ENCODE data around the gene PDRG1. TPM values are rescaled to one million over a fixed set of nuclear protein-coding genes. Genes with fewer than 3 reads are reported as not detected.

The PDRG1 gene
- 5.9 TPM for total RNA-seq
- long read RNA-seq, transcript PDRG1-201 (5 exons, 1,998 nt), result major isoform, 35 of 37 reads
- long read RNA-seq, partial matches to known transcripts, result 0 of 37 reads
- long read RNA-seq, other reads (novel, unspliced or antisense), result 2 of 37 reads

DNA sequence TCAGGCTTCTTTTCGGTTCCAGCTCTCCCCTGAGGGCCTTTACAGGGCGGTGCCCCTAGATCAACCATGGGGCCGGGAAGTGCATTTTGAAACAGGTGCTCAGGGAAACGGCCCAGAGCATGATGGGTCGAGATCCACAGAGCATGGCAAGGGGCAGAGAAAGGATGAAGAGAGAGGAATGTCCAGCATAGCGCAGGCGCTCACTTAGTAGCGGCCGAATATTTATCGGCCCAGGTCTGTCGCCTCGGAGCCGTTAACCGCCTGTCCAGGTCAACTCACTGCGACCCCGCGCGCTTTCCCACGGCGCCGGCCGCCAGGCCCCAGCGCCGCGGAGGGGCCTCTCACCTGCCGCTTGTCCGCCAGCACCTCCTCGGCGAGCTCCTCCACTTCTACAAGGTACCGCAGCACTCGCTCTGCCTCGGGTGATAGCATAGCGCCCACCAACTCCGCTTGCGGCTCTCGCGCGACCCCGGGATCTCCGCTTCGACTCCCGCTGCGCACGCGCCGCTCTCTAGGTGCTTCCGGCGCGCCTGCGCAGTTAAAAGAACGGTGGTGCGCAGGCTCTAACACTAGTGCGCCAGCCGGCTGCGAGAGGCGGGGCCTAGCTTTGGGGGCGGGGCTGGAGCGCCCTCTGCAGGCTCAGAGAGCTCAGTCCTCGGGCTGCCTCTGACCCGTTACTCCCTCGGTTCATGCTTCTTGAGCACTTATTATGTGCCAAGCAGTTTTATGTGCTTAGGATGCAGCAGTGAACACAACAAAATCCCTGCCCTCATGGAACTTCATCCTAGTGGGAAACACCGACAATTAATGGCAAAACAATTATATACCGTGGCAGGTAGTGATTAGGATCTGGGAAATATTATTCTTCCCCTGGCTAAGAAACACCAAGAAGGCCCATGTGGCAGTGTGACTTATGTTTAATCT lies at the start of gene PDRG1:
Gene PDRG1 (minus strand): TSS at position 517 of the 924 bp plus-strand sequence. CDS start 85 bp downstream, at position 432.
- peak; percentile 98 for DNase-seq (ENCODE audit: low spot score)

DNA sequence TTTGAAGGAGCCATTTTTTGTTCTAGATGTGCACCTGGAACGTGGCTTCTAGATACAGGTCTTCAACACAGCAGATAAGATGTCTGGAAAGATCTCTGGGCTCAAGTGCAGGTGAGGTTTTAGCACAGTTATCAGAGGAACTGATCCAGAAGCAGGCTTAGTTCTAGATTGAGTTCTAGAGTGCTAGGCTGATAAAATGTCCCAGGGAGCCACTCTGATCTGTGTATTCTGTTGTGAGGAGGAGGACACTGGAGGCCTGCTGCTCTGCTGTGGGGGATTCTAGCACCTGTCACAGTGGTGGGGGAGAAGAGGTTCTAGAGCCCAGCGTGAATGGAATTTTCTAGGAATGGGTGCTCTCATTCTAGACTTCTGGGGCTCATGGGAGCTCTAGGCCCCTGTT lies 46.4 kb upstream of the PDRG1 start:
- DNase-seq (ENCODE audit: low spot score), result no peak

DNA sequence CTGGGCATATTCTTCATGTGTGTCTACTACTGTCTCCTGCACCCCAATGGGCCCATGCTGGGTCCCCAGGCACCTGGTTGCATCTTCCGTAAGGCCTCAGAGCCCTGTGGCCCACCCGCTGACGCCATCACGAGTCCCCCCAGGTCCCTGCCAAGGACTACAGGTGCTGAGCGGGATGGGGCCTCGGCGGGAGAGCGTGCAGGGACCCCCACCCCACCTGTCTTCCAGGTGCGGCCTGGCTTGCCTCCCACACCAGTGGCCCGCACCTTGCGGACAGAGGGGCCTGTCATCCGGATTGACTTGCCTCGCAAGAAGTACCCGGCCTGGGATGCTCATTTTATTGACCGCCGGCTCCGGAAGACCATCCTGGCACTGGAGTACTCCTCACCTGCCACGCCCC lies 45.1 kb upstream of the PDRG1 start:
- no peak for DNase-seq (ENCODE audit: low spot score)

DNA sequence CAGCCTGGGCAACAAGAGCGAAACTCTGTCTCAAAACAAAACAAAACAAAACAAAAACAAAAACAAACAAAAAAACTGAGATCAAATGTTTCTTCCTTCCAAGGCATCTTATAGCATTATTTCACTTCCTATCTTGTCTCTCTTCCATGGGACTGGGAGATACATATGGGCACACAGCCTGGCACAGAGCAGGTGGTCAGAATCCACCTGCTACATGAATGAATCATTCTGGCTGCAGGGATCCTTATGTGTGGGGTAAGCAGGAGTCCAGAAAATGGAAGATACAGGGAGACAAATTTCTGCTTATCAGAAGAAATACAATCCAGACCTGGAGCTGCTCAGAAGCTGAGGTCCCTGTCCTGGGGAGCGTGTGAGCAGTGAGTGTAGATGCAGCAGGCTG lies 40.2 kb upstream of the PDRG1 start:
- no peak for DNase-seq (ENCODE audit: low spot score)

DNA sequence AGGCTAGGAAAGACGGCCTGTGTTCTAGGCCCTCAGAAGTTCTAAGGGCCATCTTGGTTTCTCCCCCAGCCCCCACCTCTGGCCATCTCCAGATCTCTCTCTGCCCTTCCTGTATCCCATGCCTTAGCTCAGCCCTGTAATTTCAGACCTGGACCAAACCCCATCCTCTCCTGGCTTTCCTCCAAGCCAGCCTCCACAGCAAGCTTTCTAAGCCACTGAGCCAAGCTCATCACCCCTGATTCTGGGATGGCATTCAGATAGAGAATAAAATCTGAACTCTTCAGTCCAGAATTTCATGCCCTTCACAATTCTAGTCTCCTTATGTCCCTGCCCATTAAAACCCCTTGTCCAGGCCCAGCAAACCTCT lies 39.5 kb upstream of the PDRG1 start:
- no peak for DNase-seq (ENCODE audit: low spot score)

DNA sequence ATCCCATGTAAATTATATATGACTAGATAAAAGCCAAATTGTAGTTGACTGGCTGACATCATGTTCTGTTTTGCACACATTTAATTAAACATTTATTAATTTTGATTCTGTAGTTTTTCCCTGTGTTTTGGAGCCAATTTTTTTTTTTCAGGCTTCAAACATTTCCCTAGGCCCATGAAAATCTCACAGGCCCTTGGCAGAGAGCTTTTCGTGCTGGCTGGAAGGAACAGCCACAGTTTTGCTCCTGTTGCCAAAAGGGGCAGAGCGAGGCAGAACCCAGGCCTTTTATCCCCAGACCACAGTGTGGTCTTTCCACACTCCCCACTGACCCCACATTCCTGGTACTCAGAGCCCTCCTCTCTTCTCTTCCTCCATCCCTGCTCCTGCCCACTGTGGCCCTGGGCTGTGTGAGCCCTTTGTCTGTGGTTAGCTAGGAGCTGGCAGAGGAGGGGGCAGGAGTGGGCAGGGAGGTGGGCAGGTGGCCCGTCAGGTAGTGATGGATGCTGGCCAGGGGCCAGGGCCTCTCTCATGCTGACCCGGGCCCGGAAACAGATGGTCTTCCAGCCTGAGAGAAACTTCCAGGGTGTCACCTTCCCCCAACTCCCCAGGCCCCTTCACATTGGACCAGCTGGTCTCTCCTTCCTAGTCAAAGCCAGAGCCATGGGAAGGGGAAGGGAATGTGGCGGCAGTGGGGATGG lies 38.9 kb upstream of the PDRG1 start:
- DNase-seq (ENCODE audit: low spot score), result no peak

DNA sequence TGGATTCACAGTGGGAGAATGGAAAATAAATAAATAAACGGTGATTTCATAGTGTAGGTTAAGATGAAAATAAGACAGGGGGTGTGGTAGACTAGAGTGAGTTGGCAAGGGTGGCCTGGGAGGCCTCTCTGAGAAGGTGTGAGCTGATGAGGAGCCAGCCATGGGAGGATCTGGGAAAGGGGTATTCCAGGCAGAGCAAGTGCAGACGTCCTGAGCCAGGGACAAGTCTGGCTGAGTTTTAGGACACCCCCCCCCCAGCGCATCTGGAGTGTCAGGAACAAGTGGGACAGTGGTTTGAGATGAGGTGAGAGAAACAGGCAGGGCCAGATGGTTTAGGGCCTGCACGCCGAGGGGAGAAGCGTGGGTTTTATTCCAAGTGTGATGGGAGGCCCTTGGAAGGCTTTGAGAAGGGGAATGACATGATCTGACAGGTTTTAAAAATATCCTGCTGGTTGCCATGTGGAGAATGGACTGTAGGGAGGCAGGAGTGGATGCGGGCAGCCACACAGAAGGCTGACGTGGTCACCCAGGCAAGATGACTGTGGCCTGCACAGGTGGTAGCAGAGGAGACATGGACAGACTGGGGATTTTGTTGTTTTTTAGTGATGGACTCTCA lies 37.3 kb upstream of the PDRG1 start:
- no peak for DNase-seq (ENCODE audit: low spot score)

DNA sequence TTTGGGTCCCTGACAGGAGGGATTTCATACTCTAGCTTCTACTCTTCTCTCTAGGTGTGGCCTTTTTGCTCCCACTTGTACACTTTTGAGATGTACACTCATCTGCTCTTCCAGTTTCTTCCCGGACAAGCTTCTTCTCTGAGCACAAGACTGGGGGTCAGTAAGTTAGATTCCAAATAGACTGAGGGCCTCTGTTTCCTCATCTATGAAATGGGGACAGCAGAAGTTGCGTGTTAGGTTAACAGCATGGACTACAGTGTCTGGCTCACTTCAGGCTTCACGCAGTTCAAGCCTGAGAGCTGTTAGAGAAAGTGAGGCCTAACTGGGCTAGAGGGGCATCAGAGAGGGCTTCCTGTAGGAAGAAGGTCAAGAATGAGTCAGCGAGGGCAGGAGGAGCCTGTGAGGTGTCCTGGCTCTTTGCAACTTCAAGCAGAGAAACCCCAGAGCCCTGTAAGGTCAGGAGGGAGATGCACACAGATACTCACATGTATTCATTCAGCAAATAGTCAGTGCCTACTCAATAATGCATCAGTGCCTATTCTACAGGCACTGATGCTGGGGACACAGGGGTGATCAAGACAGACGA lies 36.7 kb upstream of the PDRG1 start:
- no peak for DNase-seq (ENCODE audit: low spot score)

DNA sequence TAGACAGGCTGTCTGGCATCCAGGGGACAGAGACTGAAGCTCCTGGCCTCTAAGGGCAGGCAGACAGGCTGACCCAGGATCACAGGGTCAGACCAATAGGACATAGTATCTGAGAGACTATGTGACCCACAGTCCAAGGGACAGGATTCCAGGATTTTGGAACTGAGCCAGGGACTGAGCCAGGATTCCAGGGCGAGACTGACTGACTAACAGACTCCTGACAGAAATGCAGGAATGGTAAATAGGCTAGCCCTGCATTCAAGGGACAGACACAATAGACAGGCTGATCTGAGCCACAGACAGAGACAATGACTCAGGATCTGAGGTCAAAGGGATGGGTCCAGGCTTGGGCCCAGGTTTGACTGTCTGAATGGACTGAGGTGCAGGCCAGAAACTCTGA lies 35.9 kb upstream of the PDRG1 start:
- no peak for DNase-seq (ENCODE audit: low spot score)

DNA sequence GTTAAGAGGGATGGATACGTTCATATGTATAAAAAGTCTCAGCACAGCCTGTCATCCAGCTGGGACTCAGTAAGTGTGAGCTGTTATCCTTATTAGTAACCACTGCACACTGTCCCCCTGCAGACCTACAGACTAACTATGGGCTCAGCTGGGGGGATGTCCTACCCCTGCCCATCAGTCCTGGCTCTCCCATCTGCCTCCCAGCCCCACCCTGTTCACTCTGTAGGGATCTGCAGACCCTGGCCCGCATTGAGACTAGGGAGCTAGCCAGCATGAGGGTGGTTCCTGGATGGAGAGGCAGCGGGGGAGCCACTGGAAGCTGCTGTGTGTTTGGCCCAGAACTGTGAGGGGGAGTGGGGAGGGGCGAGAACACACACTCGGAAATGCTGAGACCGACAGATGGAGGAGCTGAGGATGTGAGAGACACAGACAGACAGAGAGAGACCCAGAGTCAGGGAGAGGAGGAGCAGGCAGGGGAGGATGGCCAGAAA lies 33.2 kb upstream of the PDRG1 start:
- DNase-seq (ENCODE audit: low spot score), result no peak

DNA sequence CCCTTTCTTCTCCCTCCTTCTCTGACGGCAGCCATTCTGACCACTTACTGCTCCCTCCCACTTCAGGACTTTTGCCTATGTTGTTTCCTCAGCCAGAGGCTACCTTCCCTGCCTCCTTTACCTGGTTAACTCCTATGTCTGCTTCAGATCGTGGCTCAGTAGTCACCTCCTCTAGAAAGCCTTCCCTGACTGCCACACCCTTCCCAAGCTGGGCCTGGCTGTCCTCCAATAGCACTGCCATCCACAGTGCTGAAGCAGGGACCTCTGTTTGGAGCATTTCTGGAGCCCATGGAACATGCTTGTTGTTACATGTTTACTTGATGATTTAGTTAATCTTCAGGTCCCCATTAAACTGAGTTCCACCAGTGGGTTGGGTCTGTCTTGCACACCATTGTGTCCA lies 29.9 kb upstream of the PDRG1 start:
- no peak for DNase-seq (ENCODE audit: low spot score)

DNA sequence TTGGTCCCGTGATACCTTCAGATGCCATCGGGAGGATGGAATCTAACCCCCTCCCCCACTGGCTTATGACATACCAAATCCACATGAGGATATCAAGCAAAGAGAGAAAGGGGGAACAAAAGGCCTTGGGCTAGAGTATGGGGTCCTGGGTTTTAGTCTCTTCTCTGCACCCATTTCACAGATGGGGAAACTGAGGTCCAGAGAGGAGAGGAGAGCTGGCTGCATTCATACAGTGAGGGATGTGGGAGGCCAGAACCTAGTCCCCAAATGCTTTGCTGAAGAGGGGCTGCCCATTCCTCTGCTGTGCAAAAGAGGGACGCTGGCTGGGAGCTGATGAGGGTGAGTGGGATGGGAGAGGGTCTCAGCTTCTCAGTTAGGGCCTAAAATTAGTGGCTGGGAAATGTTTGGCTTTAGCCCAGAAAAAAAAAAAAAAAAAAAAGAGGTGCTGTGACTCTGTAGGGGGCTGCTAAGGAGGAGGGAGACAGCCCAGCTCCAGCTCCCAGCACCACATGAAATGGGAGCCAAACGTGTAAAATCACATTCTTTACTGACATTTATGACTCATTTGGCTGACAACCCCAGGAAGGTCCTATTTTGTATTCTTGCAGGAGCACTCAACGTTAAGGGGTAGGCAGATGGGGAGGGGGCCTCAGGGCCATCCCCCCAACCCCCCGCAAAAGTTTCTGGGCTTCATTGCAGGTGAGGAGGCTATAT lies 28.0 kb upstream of the PDRG1 start:
- no peak for DNase-seq (ENCODE audit: low spot score)

DNA sequence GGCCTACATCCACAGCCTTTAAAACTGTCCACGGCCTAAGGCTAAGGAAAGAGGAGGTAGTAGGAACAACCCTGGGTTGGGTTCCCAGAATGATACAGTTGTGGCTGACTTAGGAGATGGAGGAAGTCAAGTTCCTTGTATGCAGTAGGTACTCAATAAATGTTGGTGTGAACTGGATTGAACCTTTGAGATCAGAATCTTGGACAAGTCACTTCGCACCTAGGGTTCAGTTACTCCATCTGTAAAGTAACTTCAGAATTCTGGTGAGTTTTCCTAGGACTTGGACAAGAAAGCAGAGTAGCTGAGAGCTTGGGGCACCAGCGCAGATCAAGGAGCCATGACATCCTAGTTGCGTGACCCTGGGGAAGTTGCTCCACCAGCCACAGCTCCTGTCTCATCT lies 25.2 kb upstream of the PDRG1 start:
- DNase-seq (ENCODE audit: low spot score), result no peak

DNA sequence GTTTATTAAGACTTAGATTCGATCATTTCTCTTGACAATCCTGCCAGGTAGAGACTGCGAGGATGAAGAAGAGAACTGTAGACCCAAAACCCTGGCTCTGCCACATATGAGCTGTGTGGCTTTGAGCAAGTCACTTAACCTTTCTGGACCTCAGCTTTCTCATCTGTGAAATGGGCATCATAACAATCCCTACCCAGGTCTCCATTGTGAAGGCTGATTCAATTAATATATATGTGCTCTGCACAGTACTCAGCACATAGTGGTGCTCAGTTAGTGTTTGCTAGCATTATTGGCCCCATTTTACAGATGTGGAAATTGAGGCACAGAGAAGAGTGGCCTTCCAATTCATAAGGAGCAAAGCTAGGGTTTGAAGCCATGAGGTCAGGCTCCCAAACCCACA lies 24.0 kb upstream of the PDRG1 start:
- DNase-seq (ENCODE audit: low spot score), result no peak

DNA sequence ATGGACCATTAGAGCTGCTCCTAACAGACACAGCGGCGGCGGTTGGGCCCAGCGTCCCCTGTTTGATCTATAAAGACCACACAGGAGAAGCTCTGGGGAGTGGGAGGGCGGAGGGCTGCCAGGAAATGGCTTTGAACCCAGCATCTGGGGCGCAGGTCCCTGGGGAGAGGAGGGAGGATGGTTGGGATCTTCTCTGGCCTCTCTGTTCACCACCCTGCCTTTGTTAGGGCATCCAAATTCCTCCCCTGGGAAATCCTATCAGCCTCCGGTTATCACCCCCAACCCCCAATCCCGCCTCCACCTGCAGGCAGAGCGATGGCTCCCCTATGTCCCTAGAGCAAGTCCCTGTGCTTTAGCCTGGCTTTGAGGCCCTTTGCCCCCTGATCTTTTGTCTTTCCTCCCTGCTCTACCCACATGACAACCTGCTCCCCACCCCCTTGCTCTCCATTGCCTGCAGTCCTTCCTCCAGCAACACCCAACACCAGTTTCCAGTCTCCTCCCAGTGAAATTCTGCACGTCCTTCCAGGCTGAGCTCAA lies 23.2 kb upstream of the PDRG1 start:
- DNase-seq (ENCODE audit: low spot score), result no peak

DNA sequence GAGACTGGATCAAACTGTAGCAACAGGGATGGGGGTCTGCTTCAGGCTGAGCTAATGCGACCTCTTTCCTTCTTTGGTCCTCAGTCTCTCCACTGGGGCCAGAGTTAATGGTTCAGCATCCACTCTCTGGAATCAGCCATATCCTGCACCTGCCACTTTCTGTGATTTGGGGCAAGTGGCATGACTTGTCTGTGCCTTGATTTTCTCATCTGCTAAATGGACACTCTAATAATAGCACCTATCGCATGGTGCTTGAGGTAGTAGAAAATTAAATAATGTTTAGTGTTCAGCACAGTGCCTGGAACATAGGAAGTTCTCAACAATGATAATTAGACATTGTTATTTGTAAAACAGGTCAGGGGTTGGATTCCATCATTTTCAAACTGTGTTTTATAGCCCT lies 22.4 kb upstream of the PDRG1 start:
- no peak for DNase-seq (ENCODE audit: low spot score)

DNA sequence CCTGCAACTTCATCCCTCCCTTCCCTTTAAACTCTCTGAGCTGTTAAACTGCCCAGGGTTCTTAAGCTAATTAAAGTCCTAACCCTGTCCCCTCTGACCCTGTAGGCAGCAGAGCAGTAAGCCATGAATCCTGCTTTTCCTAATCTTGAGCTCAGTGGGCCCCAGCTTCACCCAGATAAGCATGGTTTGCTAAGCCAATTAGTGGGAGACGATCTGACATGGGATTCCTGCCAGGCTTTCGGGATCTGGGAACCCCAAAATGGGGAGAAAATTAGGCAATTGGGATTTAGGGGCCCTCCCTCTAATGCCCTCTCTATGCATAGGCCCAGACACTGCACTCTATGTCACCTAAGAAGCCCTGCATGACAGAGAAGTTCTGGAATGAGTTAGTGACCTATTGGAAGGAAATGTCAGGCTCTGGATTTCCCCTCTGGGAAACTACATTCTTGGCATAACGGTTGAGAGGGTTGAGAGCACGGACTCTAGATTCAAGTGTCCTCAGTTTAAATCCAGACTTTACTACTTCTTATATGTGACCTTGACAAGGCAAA lies 20.7 kb upstream of the PDRG1 start:
- DNase-seq (ENCODE audit: low spot score), result no peak

DNA sequence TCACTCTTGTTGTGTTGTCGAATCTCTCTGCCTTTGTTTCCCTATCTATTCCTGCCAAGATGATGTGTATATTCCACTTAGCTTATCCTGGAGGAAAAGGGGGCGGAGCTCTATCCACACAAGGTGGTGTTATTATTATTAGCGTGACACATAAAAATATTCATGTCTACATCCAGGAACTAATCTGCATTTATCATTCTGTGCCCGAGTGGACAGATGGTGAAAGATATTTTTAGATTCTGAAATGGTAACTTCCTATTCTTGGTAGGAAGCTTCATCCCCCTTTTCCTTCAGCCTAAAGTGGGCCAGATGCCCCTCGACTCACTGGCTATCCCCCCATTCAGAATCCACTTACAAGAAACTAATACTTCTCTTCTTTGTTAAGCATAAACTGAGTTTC lies 18.1 kb upstream of the PDRG1 start:
- DNase-seq (ENCODE audit: low spot score), result no peak

DNA sequence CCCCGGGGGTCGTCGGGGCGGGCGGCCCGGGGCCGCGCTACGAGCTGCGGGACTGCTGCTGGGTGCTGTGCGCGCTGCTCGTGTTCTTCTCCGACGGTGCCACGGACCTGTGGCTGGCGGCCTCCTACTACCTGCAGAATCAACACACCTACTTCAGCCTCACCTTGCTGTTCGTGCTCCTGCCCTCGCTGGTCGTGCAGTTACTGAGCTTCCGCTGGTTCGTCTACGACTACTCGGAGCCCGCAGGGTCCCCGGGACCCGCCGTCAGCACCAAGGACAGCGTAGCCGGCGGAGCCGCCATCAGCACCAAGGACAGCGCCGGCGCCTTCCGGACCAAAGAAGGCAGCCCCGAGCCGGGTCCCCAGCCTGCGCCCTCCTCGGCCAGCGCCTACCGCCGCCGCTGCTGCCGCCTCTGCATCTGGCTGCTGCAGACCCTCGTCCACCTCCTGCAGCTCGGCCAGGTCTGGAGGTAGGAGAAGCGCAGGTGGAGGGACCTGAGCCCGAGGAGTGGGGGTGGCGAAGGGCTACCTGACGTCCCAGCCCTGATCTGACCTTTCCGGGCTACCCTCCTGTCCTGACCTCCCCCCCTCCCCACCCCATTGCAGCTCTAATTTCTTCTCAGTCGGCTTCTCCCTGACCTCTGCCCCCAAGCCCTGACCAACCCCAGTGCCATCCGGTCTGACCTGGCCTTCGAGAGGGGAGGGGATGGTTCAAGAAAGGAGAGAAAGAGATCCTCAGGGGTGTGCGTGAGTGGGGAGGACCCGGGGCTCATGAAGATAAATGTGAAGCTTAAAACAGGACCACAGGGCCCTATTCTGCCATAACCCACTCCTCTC lies 16.7 kb upstream of the PDRG1 start:
- DNase-seq (ENCODE audit: low spot score), result peak; percentile 93
